Left kidney (tissue), 2 donors: ENCODE measurements around the gene ZNF175. TPM values are rescaled to one million over a fixed set of nuclear protein-coding genes. Genes with fewer than 3 reads are reported as not detected.
"Not testable (repeated sequence)": the region's sequence is repeated elsewhere in the genome, so short reads cannot be mapped to it uniquely, and the experiment has no call there.

ENCODE experiments used
- DNase-seq: peaks from one replicate; pipeline ENCODE4 v3.0.0-alpha.2; 2013
- polyA plus RNA-seq: library from polyadenylated mRNA; unstranded; fragments of 120-200 nt; gene quantifications from one replicate; pipeline ENCODE4 v1.2.1, GENCODE V29; 2013; ENCODE audit not compliant: insufficient read length

The ZNF175 gene
- polyA plus RNA-seq, 1 donor = 22.3 TPM

GRCh38 chr19:51627491-51628138 is 56.5 kb downstream of the ZNF175 start:
- DNase-seq = no peak

- no peak for DNase-seq
These were observed 57.3 kb downstream of the ZNF175 start for GRCh38 chr19:51628153-51628939.

- not testable (repeated sequence) for DNase-seq
These were observed 59.2 kb downstream of the ZNF175 start, which contains the start of gene SIGLEC5 for GRCh38 chr19:51630315-51630714. Gene SIGLEC5 (minus strand): TSS chr19:51630401. CDS start chr19:51630335, 66 bp downstream.

DNA sequence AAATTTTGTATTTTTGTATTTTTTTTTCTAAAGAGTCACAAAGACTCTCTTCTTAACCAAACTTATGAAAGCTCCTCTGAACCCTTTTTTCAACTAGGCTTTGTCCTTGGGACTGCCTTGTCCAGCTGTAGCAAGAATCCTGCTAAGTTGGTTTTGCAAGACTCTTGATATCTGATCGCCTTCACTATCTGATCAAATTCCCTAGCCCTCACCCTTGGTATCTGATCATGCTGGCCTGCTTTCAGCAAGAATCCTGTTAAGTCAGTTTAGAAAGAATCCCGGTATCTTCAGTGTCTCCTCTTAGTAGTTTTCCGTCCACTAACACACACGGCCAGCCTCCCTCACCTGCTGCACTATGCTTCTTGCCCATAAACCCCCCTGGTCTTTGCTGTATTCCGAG is 61.0 kb downstream of the ZNF175 start:
- DNase-seq = no peak

DNA sequence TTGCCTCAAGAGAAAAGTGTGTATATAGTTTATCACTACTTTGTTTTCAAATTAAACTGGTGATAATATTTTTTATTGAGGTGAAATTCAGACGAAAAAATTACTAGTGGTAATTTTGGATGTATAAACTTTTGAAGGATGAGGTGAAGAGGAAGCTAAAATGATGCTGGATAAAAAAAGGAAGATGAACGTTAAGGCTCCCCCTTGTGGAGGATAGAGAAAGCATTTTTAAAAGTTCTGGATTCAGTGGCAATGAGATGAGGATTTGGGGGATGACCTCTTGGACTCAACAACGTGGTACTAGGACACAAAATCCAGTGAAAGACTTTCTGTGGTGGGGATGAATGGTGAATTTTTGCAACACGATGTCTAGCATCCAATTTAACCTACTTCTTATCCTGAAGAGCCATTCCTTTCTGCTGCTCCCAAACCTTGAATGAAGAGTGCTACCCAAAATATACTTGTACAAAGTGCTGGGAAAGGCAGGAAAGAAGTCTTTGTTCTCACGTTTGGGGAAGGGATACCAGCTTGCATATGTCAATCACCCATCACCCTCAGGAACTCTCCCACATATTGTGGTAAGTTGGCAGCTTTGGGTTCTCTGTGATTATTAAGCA is 66.4 kb downstream of the ZNF175 start:
- DNase-seq = no peak

DNA sequence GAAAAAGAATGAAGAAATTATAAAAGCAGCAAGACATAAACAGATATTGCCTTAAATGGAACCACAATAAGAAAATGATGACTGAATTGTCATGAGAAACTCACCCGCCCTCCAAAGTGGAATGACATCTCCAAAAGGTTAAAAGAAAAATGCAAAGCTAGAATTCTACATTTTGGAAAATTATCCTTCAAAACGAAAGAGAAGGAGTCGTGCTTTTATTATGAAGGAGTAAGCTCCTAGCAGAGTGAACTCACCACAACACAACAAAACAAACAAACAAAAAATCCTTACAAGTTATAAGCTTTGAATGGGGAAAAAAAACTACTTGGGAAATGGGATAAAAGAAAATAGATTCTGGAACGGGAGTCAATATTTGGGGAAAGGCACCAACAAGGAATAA is 68.8 kb downstream of the ZNF175 start:
- DNase-seq = no peak

DNA sequence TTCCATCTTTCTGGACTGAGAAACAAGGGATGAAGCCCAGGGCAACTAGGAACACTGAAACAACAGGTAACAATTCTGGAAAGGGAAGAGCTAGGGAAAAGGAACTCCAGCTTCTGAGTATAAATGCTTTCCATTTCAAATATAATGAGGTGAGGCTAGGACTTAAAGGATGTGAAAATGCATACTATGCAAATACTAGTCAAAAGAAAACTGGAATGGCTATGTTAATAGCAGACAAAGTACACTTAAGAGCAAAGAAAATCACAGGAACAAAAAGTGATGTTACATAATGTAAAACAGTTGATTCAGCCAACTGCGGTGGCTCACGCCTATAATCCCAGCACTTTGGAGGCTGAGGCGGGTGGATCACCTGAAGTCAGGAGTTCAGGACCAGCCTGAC is 69.3 kb downstream of the ZNF175 start:
- no peak for DNase-seq

GRCh38 chr19:51641648-51642047 is 70.6 kb downstream of the ZNF175 start:
- DNase-seq = no peak

Other genes with a start within 250 kb of the ZNF175 start
- gene VSIG10L, start 229.1 kb upstream of the ZNF175 start, polyA plus RNA-seq = 4.6 TPM
- gene ETFB, start 204.9 kb upstream of the ZNF175 start, polyA plus RNA-seq = 120 TPM
- 1.0 TPM for gene CLDND2, start 202.3 kb upstream of the ZNF175 start, polyA plus RNA-seq
- 1.3 TPM for gene NKG7, start 198.6 kb upstream of the ZNF175 start, polyA plus RNA-seq
- gene LIM2, start 183.3 kb upstream of the ZNF175 start, polyA plus RNA-seq = 0.18 TPM
- 0.32 TPM for gene C19orf84, start 180.7 kb upstream of the ZNF175 start, polyA plus RNA-seq
- gene SIGLEC10, start 153.6 kb upstream of the ZNF175 start, polyA plus RNA-seq = 1.6 TPM
- gene SIGLEC8, start 112.8 kb upstream of the ZNF175 start, polyA plus RNA-seq = 0.07 TPM
- not detected for gene CEACAM18, start 92.7 kb upstream of the ZNF175 start, polyA plus RNA-seq
- 0.10 TPM for gene SIGLEC12, start 69.5 kb upstream of the ZNF175 start, polyA plus RNA-seq
- not detected for gene SIGLEC6, start 39.6 kb upstream of the ZNF175 start, polyA plus RNA-seq
- not detected for gene SIGLEC5, start 59.1 kb downstream of the ZNF175 start, polyA plus RNA-seq
- 0.47 TPM for gene SIGLEC14, start 75.5 kb downstream of the ZNF175 start, polyA plus RNA-seq
- 21.0 TPM for gene SPACA6, start 122.0 kb downstream of the ZNF175 start, polyA plus RNA-seq
- gene HAS1, start 152.7 kb downstream of the ZNF175 start, polyA plus RNA-seq = not detected
- gene FPR1, start 180.6 kb downstream of the ZNF175 start, polyA plus RNA-seq = 0.58 TPM
- gene FPR2, start 189.9 kb downstream of the ZNF175 start, polyA plus RNA-seq = 0.15 TPM
- gene FPR3, start 223.9 kb downstream of the ZNF175 start, polyA plus RNA-seq = 0.20 TPM